ENCODE data around the gene PRX. TPM values are rescaled to one million over a fixed set of nuclear protein-coding genes. Genes with fewer than 3 reads are reported as not detected.

The PRX gene
- total and polyA plus RNA-seq, 8 donors = 1.4 to 3.7 (median 2.6) TPM

GRCh38 chr19:40414542-40415535 is 1.7 kb upstream of the PRX start:
- no peak for TF ChIP-seq CTCF (IDR thresholded peaks at IDR 0.05)
- no peak for DNase-seq
- ATAC-seq = no peak
- intact Hi-C loops (cut with DNase I) = no loop called here
- WGBS, 2 donors = 80 to 81% methylated on average over 18 to 21 of the region's 21 CpGs
- no peaks in the 10 kb centered on the region for H3K9me3 ChIP-seq
- FAIRE-seq = no peak
- no peak overlapping the region for H3K27ac ChIP-seq
- no peaks in the 10 kb centered on the region for H3K36me3 ChIP-seq
- no peaks in the 10 kb centered on the region for H3K4me1 ChIP-seq
- H3K27me3 ChIP-seq = no peaks in the 10 kb centered on the region
- no peak overlapping the region for H3K4me3 ChIP-seq

- 68% methylated on average over 4 of the region's 4 CpGs for WGBS, 2 donors
- intact Hi-C loops (cut with DNase I) = no loop called here
- Histone ChIP-seq H3K27me3 (no peaks in the 10 kb centered on the region), H3K4me3 (no peak overlapping the region), H3K36me3 (no peaks in the 10 kb centered on the region), H3K9me3 (no peaks in the 10 kb centered on the region), H3K4me1 (no peaks in the 10 kb centered on the region), H3K27ac (no peak overlapping the region)
- FAIRE-seq (no peak), ATAC-seq (no peak), DNase-seq (no peak)
- no peak for TF ChIP-seq CTCF (IDR thresholded peaks at IDR 0.05)
Measured at GRCh38 chr19:40412866-40413265, 312 bp downstream of the PRX start.

- Histone ChIP-seq H3K4me3 (no peak overlapping the region), H3K27ac (no peak overlapping the region), H3K4me1 (no peaks in the 10 kb centered on the region), H3K27me3 (no peaks in the 10 kb centered on the region), H3K9me3 (no peaks in the 10 kb centered on the region), H3K36me3 (no peaks in the 10 kb centered on the region)
- TF ChIP-seq CTCF (IDR thresholded peaks at IDR 0.05) = no peak
- WGBS, 2 donors = 64 to 73% methylated on average over 8 of the region's 8 CpGs
- no peak for ATAC-seq
- no peak for FAIRE-seq
- intact Hi-C loops (cut with DNase I) = no loop called here
- DNase-seq = no peak
Measured at GRCh38 chr19:40411958-40412499, 1.1 kb downstream of the PRX start.

- Histone ChIP-seq H3K4me1 (no peaks in the 10 kb centered on the region), H3K27ac (no peak overlapping the region), H3K4me3 (no peak overlapping the region), H3K27me3 (no peaks in the 10 kb centered on the region), H3K36me3 (no peaks in the 10 kb centered on the region), H3K9me3 (no peaks in the 10 kb centered on the region)
- TF ChIP-seq CTCF (IDR thresholded peaks at IDR 0.05) = no peak
- ATAC-seq = no peak
- intact Hi-C loops (cut with DNase I) = no loop called here
- whole genome bisulfite sequencing, 2 donors = 59% methylated on average over 16 of the region's 16 CpGs
- no peak for DNase-seq
- no peak for FAIRE-seq
Measured at GRCh38 chr19:40411125-40411842, 1.9 kb downstream of the PRX start.
